ENCODE results near the gene SH3TC1. TPM values are rescaled to one million over a fixed set of nuclear protein-coding genes. Genes with fewer than 3 reads are reported as not detected.
A peak's percentile ranks its signal among the peaks of the same experiment; 100 is the strongest.

SH3TC1 gene
- total and polyA plus RNA-seq, 2 of the 13 experiments (the other 11 are each of a cell fraction or from before 2014, with no cell fraction given): 14.9 to 21.8 TPM

GRCh38 chr4:8202108-8203051, 3.3 kb downstream of the SH3TC1 start (continued):
- TF ChIP-seq ZBTB42 (CRISPR knock-in tag; IDR thresholded peaks at IDR 0.05) (no peak), FIP1L1 (IDR thresholded peaks at IDR 0.05; ENCODE audit: borderline replicate concordance, insufficient read depth, low read depth, low read length) (no peak), HINFP (CRISPR knock-in tag; IDR thresholded peaks at IDR 0.05; ENCODE audit: low read depth) (no peak), ZNF780A (CRISPR knock-in tag; IDR thresholded peaks at IDR 0.05) (no peak), ZNF552 (CRISPR knock-in tag; IDR thresholded peaks at IDR 0.05; ENCODE audit: borderline replicate concordance) (no peak), ZNF577 (CRISPR knock-in tag; IDR thresholded peaks at IDR 0.05; ENCODE audit: borderline replicate concordance, low read depth) (no peak), ZNF17 (CRISPR knock-in tag; IDR thresholded peaks at IDR 0.05) (no peak), ZMAT3 (CRISPR knock-in tag; conservative IDR thresholded peaks at IDR 0.05) (no peak), U2AF1 (optimal IDR thresholded peaks at IDR 0.05; ENCODE audit: low read depth, low read length) (no peak), ZNF331 (CRISPR knock-in tag; IDR thresholded peaks at IDR 0.05) (peak; percentile 81; the same call in 1 of the 2 replicates), GABPA (IDR thresholded peaks at IDR 0.05; ENCODE audit: low read depth, low read length) (no peak), GABPA (CRISPR knock-in tag; IDR thresholded peaks at IDR 0.05; ENCODE audit: low read depth) (no peak), U2AF2 (IDR thresholded peaks at IDR 0.05; ENCODE audit: low read depth, low read length) (no peak), KLF13 (CRISPR knock-in tag; IDR thresholded peaks at IDR 0.05) (no peak), ZNF484 (CRISPR knock-in tag; IDR thresholded peaks at IDR 0.05; ENCODE audit: borderline replicate concordance, low read depth) (no peak), NKX3-1 (CRISPR knock-in tag; IDR thresholded peaks at IDR 0.05) (no peak), EEA1 (CRISPR knock-in tag; IDR thresholded peaks at IDR 0.05; ENCODE audit: borderline replicate concordance) (no peak), MTF1 (CRISPR knock-in tag; IDR thresholded peaks at IDR 0.05) (no peak), POGZ (CRISPR knock-in tag; IDR thresholded peaks at IDR 0.05) (no peak), THAP9 (CRISPR knock-in tag; IDR thresholded peaks at IDR 0.05; ENCODE audit: borderline replicate concordance) (no peak), ZNF260 (CRISPR knock-in tag; IDR thresholded peaks at IDR 0.05; ENCODE audit: borderline replicate concordance, low read depth) (no peak), ZHX1 (CRISPR knock-in tag; IDR thresholded peaks at IDR 0.05; ENCODE audit: low read depth) (no peak)

All from HepG2 (cell line).